ENCODE results near the gene BTF3.
"Not testable (repeated sequence)": the region's sequence is repeated elsewhere in the genome, so short reads cannot be mapped to it uniquely, and the experiment has no call there.

BTF3 gene

GRCh38 chr5:73498057-73498992, at the start of gene BTF3:
TSS of gene BTF3 (plus strand) at chr5:73498442. CDS start at chr5:73498668, 226 bp downstream.
- DNase-seq, result peak; percentile 87

- DNase-seq, result peak; percentile 84
Measured at GRCh38 chr5:73448463-73449136, 49.6 kb upstream of the BTF3 start, which contains the start of gene FOXD1. TSS of gene FOXD1 (minus strand) at chr5:73448777. CDS start at chr5:73448362, 415 bp downstream.

- no peak for DNase-seq
Measured at GRCh38 chr5:73450137-73450536, 48.1 kb upstream of the BTF3 start.

- no peak for DNase-seq
Measured at GRCh38 chr5:73450672-73451223, 47.5 kb upstream of the BTF3 start.

GRCh38 chr5:73451224-73452130, 46.8 kb upstream of the BTF3 start:
- DNase-seq, result no peak

- DNase-seq, result no peak
Measured at GRCh38 chr5:73452215-73452614, 46.0 kb upstream of the BTF3 start.

- DNase-seq, result peak; percentile 79
Measured at GRCh38 chr5:73454379-73455036, 43.7 kb upstream of the BTF3 start.

- DNase-seq, result not testable (repeated sequence)
Measured at GRCh38 chr5:73456462-73456861, 41.8 kb upstream of the BTF3 start.

- no peak for DNase-seq
Measured at GRCh38 chr5:73459366-73459765, 38.9 kb upstream of the BTF3 start.

- no peak for DNase-seq
Measured at GRCh38 chr5:73460133-73460532, 38.1 kb upstream of the BTF3 start.

GRCh38 chr5:73464016-73464745, 34.1 kb upstream of the BTF3 start:
- no peak for DNase-seq

GRCh38 chr5:73468638-73469037, 29.6 kb upstream of the BTF3 start:
- not testable (repeated sequence) for DNase-seq

- no peak for DNase-seq
Measured at GRCh38 chr5:73469878-73470277, 28.4 kb upstream of the BTF3 start.

- DNase-seq, result no peak
Measured at GRCh38 chr5:73471654-73472053, 26.6 kb upstream of the BTF3 start.

GRCh38 chr5:73472116-73472515, 26.1 kb upstream of the BTF3 start:
- no peak for DNase-seq

- no peak for DNase-seq
Measured at GRCh38 chr5:73480500-73480899, 17.7 kb upstream of the BTF3 start.

GRCh38 chr5:73482383-73483136, 15.7 kb upstream of the BTF3 start:
- no peak for DNase-seq

- no peak for DNase-seq
Measured at GRCh38 chr5:73483676-73484075, 14.6 kb upstream of the BTF3 start.

GRCh38 chr5:73484511-73484910, 13.7 kb upstream of the BTF3 start:
- DNase-seq, result no peak

- no peak for DNase-seq
Measured at GRCh38 chr5:73485715-73486114, 12.5 kb upstream of the BTF3 start.

Measured in NCI-H2171 treated with DMSO at 0.1 percent for 48 hours (cell line).